Tibial nerve (tissue), 3 donors: ENCODE measurements around the gene TCEA3.

Experiments used
- POLR2A ChIP-seq, 2 donors: fragments of 450-650 bp; IDR thresholded peaks; one replicate each; pipeline ENCODE4 v1.6.1; 2017; ENCODE audit warnings: antibody characterized with exemption in 2 of 2, mild to moderate bottlenecking in 2 of 2, moderate library complexity in 2 of 2
- TF ChIP-seq, protein P1 (sequence below), 5 experiments: fragments of 200-600 bp in 3 of 5; fragments of 450-650 bp in 2 of 5; sonication (generic) in 3 of 5; IDR thresholded peaks; one replicate each; pipeline ENCODE4 v1.5.1; 2016 to 2019; ENCODE audit warnings: antibody characterized with exemption in 5 of 5, mild to moderate bottlenecking in 3 of 5, moderate library complexity in 2 of 5

DNA sequence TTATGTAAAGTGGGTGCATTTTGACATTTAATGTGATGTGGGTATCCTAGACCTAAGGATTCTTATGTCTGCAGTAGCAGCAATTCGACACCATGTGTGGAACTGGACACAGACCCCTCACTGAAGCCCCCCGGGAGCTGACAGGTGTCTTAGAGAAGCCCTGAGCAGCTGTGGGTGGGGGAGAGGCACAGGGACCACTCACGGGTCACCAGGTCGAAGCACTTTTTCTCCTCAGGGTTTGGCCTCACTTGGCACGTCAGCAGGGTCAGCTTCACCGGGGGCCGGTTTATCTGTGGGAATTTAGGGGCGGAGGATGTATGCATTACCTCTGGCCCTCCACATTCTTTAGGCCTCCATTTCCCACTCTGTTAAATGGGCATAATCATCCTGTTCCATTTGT, 14.0 kb upstream of the TCEA3 start:
- TF ChIP-seq, protein P1, sequence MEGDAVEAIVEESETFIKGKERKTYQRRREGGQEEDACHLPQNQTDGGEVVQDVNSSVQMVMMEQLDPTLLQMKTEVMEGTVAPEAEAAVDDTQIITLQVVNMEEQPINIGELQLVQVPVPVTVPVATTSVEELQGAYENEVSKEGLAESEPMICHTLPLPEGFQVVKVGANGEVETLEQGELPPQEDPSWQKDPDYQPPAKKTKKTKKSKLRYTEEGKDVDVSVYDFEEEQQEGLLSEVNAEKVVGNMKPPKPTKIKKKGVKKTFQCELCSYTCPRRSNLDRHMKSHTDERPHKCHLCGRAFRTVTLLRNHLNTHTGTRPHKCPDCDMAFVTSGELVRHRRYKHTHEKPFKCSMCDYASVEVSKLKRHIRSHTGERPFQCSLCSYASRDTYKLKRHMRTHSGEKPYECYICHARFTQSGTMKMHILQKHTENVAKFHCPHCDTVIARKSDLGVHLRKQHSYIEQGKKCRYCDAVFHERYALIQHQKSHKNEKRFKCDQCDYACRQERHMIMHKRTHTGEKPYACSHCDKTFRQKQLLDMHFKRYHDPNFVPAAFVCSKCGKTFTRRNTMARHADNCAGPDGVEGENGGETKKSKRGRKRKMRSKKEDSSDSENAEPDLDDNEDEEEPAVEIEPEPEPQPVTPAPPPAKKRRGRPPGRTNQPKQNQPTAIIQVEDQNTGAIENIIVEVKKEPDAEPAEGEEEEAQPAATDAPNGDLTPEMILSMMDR (IDR thresholded peaks at IDR 0.05): no peak
- TF ChIP-seq POLR2A (IDR thresholded peaks at IDR 0.05): no peak
